ENCODE data around the gene ACY1.

GRCh38 chr3:51946796-51947195 is 36.5 kb upstream of the ACY1 start:
- no peak for TF ChIP-seq TCF7 (IDR thresholded peaks at IDR 0.05; ENCODE audit: borderline replicate concordance)
- no peak for TF ChIP-seq CTCF (IDR thresholded peaks at IDR 0.05 in 2 of 3, conservative IDR thresholded peaks at IDR 0.05 in 1 of 3; ENCODE audit: control insufficient read depth in 2 of 3, extremely low read depth in 1 of 3, insufficient read depth in 1 of 3, low read depth in 3 of 3, low read length in 3 of 3)
- no peak for TF ChIP-seq GABPA (IDR thresholded peaks at IDR 0.05; ENCODE audit: low read depth)
- TF ChIP-seq HCFC1 (IDR thresholded peaks at IDR 0.05; ENCODE audit: low read length), result no peak
- no peak for TF ChIP-seq TARDBP (IDR thresholded peaks at IDR 0.05; ENCODE audit: borderline replicate concordance)
- TF ChIP-seq JUNB (IDR thresholded peaks at IDR 0.05), result no peak
- no peak for TF ChIP-seq STAT3 (IDR thresholded peaks at IDR 0.05; ENCODE audit: low read depth, low read length)
- TF ChIP-seq RUNX3 (IDR thresholded peaks at IDR 0.05; ENCODE audit: low read length), result no peak
- no peak for TF ChIP-seq USF2 (IDR thresholded peaks at IDR 0.05; ENCODE audit: borderline replicate concordance, low read depth, low read length)

Data from GM12878 (cell line).